GM12874 (cell line): Measurements from ENCODE around the gene SLC6A11.

Experiments used
- TF ChIP-seq, protein P1 (sequence below): IDR thresholded peaks from 2 replicates; pipeline ENCODE4 v1.5.1; 2011; ENCODE audit warnings: low read depth, mild to moderate bottlenecking, control low read depth, low read length, moderate library complexity; ENCODE audit not compliant: insufficient read depth

Gene SLC6A11

GRCh38 chr3:10976770-10977169 lies 160.7 kb downstream of the SLC6A11 start:
- TF ChIP-seq, protein P1, sequence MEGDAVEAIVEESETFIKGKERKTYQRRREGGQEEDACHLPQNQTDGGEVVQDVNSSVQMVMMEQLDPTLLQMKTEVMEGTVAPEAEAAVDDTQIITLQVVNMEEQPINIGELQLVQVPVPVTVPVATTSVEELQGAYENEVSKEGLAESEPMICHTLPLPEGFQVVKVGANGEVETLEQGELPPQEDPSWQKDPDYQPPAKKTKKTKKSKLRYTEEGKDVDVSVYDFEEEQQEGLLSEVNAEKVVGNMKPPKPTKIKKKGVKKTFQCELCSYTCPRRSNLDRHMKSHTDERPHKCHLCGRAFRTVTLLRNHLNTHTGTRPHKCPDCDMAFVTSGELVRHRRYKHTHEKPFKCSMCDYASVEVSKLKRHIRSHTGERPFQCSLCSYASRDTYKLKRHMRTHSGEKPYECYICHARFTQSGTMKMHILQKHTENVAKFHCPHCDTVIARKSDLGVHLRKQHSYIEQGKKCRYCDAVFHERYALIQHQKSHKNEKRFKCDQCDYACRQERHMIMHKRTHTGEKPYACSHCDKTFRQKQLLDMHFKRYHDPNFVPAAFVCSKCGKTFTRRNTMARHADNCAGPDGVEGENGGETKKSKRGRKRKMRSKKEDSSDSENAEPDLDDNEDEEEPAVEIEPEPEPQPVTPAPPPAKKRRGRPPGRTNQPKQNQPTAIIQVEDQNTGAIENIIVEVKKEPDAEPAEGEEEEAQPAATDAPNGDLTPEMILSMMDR, result no peak

DNA sequence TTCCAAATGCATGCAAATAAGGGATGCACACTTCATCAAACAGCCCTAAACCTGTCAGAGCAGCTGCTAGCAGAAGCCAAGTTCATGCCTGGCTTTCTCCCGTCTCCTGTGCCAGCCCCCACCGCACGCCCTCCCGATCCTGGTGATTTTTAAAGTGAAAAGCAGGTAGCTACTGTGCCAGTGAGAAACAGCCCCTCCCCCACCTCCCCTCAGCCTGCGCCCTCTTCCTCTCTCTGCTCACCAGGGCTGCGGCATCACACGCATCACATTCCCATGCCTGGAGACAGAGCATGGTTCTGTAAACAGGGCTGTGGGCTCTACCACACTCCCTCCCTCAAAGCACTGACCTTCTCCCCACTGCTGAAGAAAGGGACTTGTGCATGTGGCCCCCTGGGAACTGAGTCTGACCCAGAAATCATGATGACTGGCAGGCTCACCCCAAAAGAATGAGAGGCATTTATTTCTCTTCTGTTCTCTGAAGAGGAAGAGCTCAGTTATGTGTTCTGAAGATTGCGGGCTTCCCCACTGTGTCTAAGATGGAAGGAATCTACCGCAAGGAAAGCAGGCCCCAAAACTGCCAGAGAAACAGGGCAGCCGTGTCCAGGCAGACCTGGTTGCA lies 162.0 kb downstream of the SLC6A11 start:
- TF ChIP-seq, protein P1, result no peak

DNA sequence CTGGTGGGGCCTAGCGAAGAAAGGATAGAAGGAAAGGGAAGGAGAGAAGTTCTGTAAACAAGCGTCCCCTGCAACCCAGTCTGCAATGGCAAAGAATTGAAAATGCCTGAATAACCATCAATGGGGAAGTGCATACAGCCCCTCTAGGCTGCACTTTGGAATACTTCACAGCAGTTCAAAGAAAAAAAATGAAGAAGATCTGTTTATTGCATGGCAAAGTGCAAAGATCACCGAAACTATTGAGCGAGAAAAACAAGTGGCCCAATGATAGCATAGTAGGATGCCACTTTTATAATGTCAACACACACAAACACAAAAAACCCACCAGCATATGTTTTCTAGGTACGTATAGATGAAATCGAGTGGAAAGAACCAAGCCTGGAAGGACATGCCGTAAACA lies 162.9 kb downstream of the SLC6A11 start:
- TF ChIP-seq, protein P1, result no peak

GRCh38 chr3:10980312-10980711 lies 164.3 kb downstream of the SLC6A11 start:
- TF ChIP-seq, protein P1, result no peak

- TF ChIP-seq, protein P1, result no peak
Measured at GRCh38 chr3:10981031-10981430, 165.0 kb downstream of the SLC6A11 start.

GRCh38 chr3:10981961-10982360 lies 165.9 kb downstream of the SLC6A11 start:
- TF ChIP-seq, protein P1, result no peak

DNA sequence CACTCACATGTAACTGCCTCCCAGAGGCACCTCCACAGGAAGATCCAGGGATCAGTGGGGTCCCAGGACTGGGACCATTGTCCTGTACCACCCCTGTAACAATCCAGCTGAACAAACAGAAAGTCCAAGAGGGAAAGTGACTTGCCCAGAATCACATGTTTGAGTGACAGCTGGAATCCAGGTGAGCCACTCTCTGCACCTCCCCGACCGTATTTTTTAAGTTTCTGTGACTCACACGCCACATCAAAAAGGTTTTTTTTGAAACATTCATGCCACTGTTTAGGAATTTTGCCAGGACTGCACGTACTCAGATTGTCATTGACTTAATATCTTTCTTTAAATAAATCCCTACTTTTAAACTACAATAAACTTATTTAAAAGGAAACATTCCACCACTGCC lies 166.8 kb downstream of the SLC6A11 start:
- TF ChIP-seq, protein P1, result no peak
